IMR-90 (cell line): Measurements from ENCODE around the gene TBL3. TPM values are rescaled to one million over a fixed set of nuclear protein-coding genes. Genes with fewer than 3 reads are reported as not detected.

Source experiments
- ATAC-seq: fragments of 200-7000 bp; cut with Tn5 transposase; 2 replicates; pipeline ENCODE4 v1.9.1; 2020; ENCODE audit warnings: low read depth, mild to moderate bottlenecking, moderate library complexity
- BruUV-seq: library from RNA; stranded (reverse); fragments of 400-500 nt; replicated peaks from 2 replicates; lab custom pipeline; 2021; lab: Mats Ljungman, UMichigan
- CTCF ChIA-PET: fragments of 300-600 bp; formaldehyde crosslinking; extraction: SDS; loops from one replicate; lab custom pipeline; 2021; ENCODE audit warnings: antibody characterized with exemption; lab: Yijun Ruan, JAX
- POLR2A ChIA-PET: fragments of 300-600 bp; sonication (Branson Sonifier 250); formaldehyde crosslinking; loops from one replicate; lab custom pipeline; 2022; ENCODE audit warnings: antibody characterized with exemption; ENCODE audit not compliant: unreplicated experiment; lab: Charles Lee
- DNase-seq: peaks from one replicate; pipeline ENCODE4 v3.0.0; 2013
- H2AFZ ChIP-seq: replicated peaks from 2 replicates; pipeline ENCODE3; 2013; ENCODE audit warnings: low read length, mild to moderate bottlenecking; ENCODE audit not compliant: poor library complexity
- H2AK5ac ChIP-seq: 2 replicates; pipeline ENCODE4 v1.6.1; 2013; ENCODE audit warnings: low read depth, low read length, inconsistent platforms
- H2AK9ac ChIP-seq: replicated peaks from 2 replicates; pipeline ENCODE3; 2013; ENCODE audit warnings: mild to moderate bottlenecking, low read depth, low read length, moderate library complexity; ENCODE audit not compliant: poor library complexity
- H2BK120ac ChIP-seq: 2 replicates; pipeline ENCODE4 v1.6.1; 2013; ENCODE audit warnings: low read depth, low read length, inconsistent platforms
- H2BK15ac ChIP-seq: 3 replicates; pipeline ENCODE4 v1.6.1; 2013; ENCODE audit warnings: low read depth, low read length, inconsistent platforms
- H2BK20ac ChIP-seq: 2 replicates; pipeline ENCODE4 v1.6.1; 2013; ENCODE audit warnings: low read depth, mild to moderate bottlenecking, inconsistent platforms, low read length, moderate library complexity
- H2BK5ac ChIP-seq: 2 replicates; pipeline ENCODE4 v1.6.1; 2013; ENCODE audit warnings: mild to moderate bottlenecking, low read depth, low read length, inconsistent platforms; ENCODE audit not compliant: poor library complexity, severe bottlenecking
- H3K14ac ChIP-seq: replicated peaks from 2 replicates; pipeline ENCODE4 v1.6.1; 2013; ENCODE audit warnings: low read depth, low read length, inconsistent platforms
- H3K18ac ChIP-seq: 2 replicates; pipeline ENCODE4 v1.6.1; 2013; ENCODE audit warnings: low read depth, low read length, control low read depth
- H3K23ac ChIP-seq: 2 replicates; pipeline ENCODE4 v1.6.1; 2013; ENCODE audit warnings: low read depth, low read length, inconsistent platforms
- H3K27ac ChIP-seq: 2 replicates; pipeline ENCODE4 v1.5.1; 2013; ENCODE audit warnings: mild to moderate bottlenecking, control low read depth, low read length; ENCODE audit not compliant: insufficient read depth
- H3K27me3 ChIP-seq: 2 replicates; pipeline ENCODE4 v1.6.1; 2013; ENCODE audit warnings: low read length; ENCODE audit not compliant: control insufficient read depth, insufficient read depth
- H3K36me3 ChIP-seq: 2 replicates; pipeline ENCODE4 v1.6.1; 2013; ENCODE audit warnings: low read length, mixed read lengths; ENCODE audit not compliant: control insufficient read depth, insufficient read depth
- H3K4ac ChIP-seq: 2 replicates; pipeline ENCODE4 v1.6.1; 2013; ENCODE audit warnings: low read depth, low read length, inconsistent platforms
- H3K4me1 ChIP-seq: 2 replicates; pipeline ENCODE4 v1.6.1; 2013; ENCODE audit warnings: low read length, mixed read lengths; ENCODE audit not compliant: control insufficient read depth, insufficient read depth
- H3K4me2 ChIP-seq: 2 replicates; pipeline ENCODE4 v1.6.1; 2013; ENCODE audit warnings: low read depth, mild to moderate bottlenecking, control low read depth, low read length, moderate library complexity
- H3K4me3 ChIP-seq: 2 replicates; pipeline ENCODE4 v1.5.1; 2013; ENCODE audit warnings: low read depth, mild to moderate bottlenecking, control low read depth, low read length, moderate library complexity; ENCODE audit not compliant: insufficient read depth
- H3K56ac ChIP-seq: 2 replicates; pipeline ENCODE4 v1.6.1; 2013; ENCODE audit warnings: low read length, inconsistent platforms; ENCODE audit not compliant: insufficient read depth; ENCODE audit errors: extremely low read depth
- H3K79me1 ChIP-seq, 2 experiments: 2 replicates each; pipeline ENCODE4 v1.6.1; 2013; ENCODE audit warnings: low read length in 2 of 2, inconsistent platforms in 1 of 2, low read depth in 1 of 2
- H3K9ac ChIP-seq: 2 replicates; pipeline ENCODE4 v1.6.1; 2013; ENCODE audit warnings: low read depth, low read length, control low read depth
- H3K9me1 ChIP-seq: 2 replicates; pipeline ENCODE4 v1.6.1; 2013; ENCODE audit warnings: low read length, inconsistent platforms; ENCODE audit not compliant: insufficient read depth
- H3K9me3 ChIP-seq: 2 replicates; pipeline ENCODE4 v1.6.1; 2013; ENCODE audit warnings: low read length; ENCODE audit not compliant: control insufficient read depth, insufficient read depth
- H4K20me1 ChIP-seq: 2 replicates; pipeline ENCODE4 v1.6.1; 2013; ENCODE audit warnings: low read length, inconsistent platforms; ENCODE audit not compliant: insufficient read depth
- H4K5ac ChIP-seq: 2 replicates; pipeline ENCODE4 v1.6.1; 2013; ENCODE audit warnings: mild to moderate bottlenecking, low read depth, low read length, control low read depth
- H4K8ac ChIP-seq, 2 experiments: 2 replicates each; pipeline ENCODE4 v1.6.1; 2013; ENCODE audit warnings: low read depth in 2 of 2, low read length in 2 of 2, control low read depth in 1 of 2, inconsistent platforms in 1 of 2
- H4K91ac ChIP-seq: 2 replicates; pipeline ENCODE4 v1.6.1; 2013; ENCODE audit warnings: low read depth, low read length, inconsistent platforms; ENCODE audit not compliant: insufficient read depth
- BHLHE40 ChIP-seq: fragments of 150-350 bp; IDR thresholded peaks from 2 replicates; pipeline ENCODE4 v1.6.1; 2016; ENCODE audit warnings: mild to moderate bottlenecking, low read depth, low read length
- CEBPB ChIP-seq: IDR thresholded peaks from 2 replicates; pipeline ENCODE4 v1.6.1; 2012; ENCODE audit warnings: low read depth, low read length, improper control_type of control experiment
- CHD1 ChIP-seq: IDR thresholded peaks from 2 replicates; pipeline ENCODE4 v1.6.1; 2012; ENCODE audit warnings: low read depth, low read length, improper control_type of control experiment
- CTCF ChIP-seq: conservative IDR thresholded peaks from 2 replicates; pipeline ENCODE4 v1.5.1; 2012; ENCODE audit warnings: mild to moderate bottlenecking, low read depth, low read length, improper control_type of control experiment
- ELK1 ChIP-seq: fragments of 150-350 bp; IDR thresholded peaks from 2 replicates; pipeline ENCODE4 v1.6.1; 2016; ENCODE audit warnings: low read depth, mild to moderate bottlenecking, low read length, moderate library complexity, borderline replicate concordance
- FOS ChIP-seq: fragments of 150-350 bp; IDR thresholded peaks from 2 replicates; pipeline ENCODE4 v1.6.1; 2016; ENCODE audit warnings: low read depth, low read length
- MAFK ChIP-seq: IDR thresholded peaks from 2 replicates; pipeline ENCODE4 v1.6.1; 2012; ENCODE audit warnings: low read depth, low read length, improper control_type of control experiment
- MAZ ChIP-seq: IDR thresholded peaks from 2 replicates; pipeline ENCODE4 v1.6.1; 2012; ENCODE audit warnings: low read depth, mild to moderate bottlenecking, low read length, improper control_type of control experiment, moderate library complexity, borderline replicate concordance
- MXI1 ChIP-seq: IDR thresholded peaks from 2 replicates; pipeline ENCODE4 v1.6.1; 2012; ENCODE audit warnings: low read depth, mild to moderate bottlenecking, low read length, moderate library complexity, borderline replicate concordance
- NFE2L2 ChIP-seq: fragments of 150-350 bp; IDR thresholded peaks from 2 replicates; pipeline ENCODE4 v1.6.1; 2016; ENCODE audit warnings: low read depth, mild to moderate bottlenecking, low read length
- POLR2A ChIP-seq: IDR thresholded peaks from 2 replicates; pipeline ENCODE4 v1.6.1; 2012; ENCODE audit warnings: mild to moderate bottlenecking, low read depth, low read length
- RAD21 ChIP-seq: IDR thresholded peaks from 2 replicates; pipeline ENCODE4 v1.6.1; 2012; ENCODE audit warnings: low read length, improper control_type of control experiment
- RCOR1 ChIP-seq: IDR thresholded peaks from 2 replicates; pipeline ENCODE4 v1.6.1; 2012; ENCODE audit warnings: mild to moderate bottlenecking, low read length, improper control_type of control experiment; ENCODE audit not compliant: insufficient replicate concordance
- RFX5 ChIP-seq: IDR thresholded peaks from 2 replicates; pipeline ENCODE4 v1.8.0; 2012; ENCODE audit warnings: low read depth, mild to moderate bottlenecking, low read length, moderate library complexity
- SMC3 ChIP-seq: fragments of 150-350 bp; IDR thresholded peaks from 2 replicates; pipeline ENCODE4 v1.6.1; 2016; ENCODE audit warnings: low read depth, mild to moderate bottlenecking, antibody characterized with exemption, low read length, moderate library complexity
- USF2 ChIP-seq: fragments of 150-350 bp; IDR thresholded peaks from 2 replicates; pipeline ENCODE4 v1.6.1; 2017; ENCODE audit warnings: mild to moderate bottlenecking, antibody characterized with exemption, low read length, low read depth
- WGBS, 2 experiments: methylation state at CpG; one replicate each; pipeline versions ENCODE4 v1.1.5 to v1.1.7; 2013; ENCODE audit warnings: missing lambda C conversion rate in 2 of 2; ENCODE audit not compliant: insufficient read length in 1 of 2; ENCODE audit errors: extremely low coverage in 2 of 2; 5-methylcytosine and 5-hydroxymethylcytosine counted together
- dilution Hi-C: fragments of 300-500 bp; cut with HindIII; formaldehyde crosslinking; loops from one replicate; pipeline ENCODE4 v1.14.3; 2018; ENCODE audit warnings: low sequenced_read_pairs; ENCODE audit not compliant: unreplicated experiment
- in situ Hi-C: fragments of 300-500 bp; cut with MboI; formaldehyde crosslinking; loops from 3 replicates; pipeline ENCODE4 v1.14.3; 2019; ENCODE audit warnings: low sequenced_read_pairs, inconsistent platforms, mixed read lengths
- intact Hi-C: fragments of 100-400 bp; cut with micrococcal nuclease; formaldehyde crosslinking; loops from 2 replicates; pipeline ENCODE4 v1.10.0; 2022
- polyA plus RNA-seq, 3 experiments: library from polyadenylated mRNA; depleted of rRNA; stranded (reverse); fragments of >200 nt; gene quantifications; 2 replicates each; pipeline ENCODE4 v1.2.3, GENCODE V29; 2012; ENCODE audit warnings: low replicate concordance in 1 of 3
- total RNA-seq: library from RNA; depleted of rRNA; stranded (reverse); fragments of >200 nt; gene quantifications from 2 replicates; pipeline ENCODE4 v1.2.3, GENCODE V29; 2012

The TBL3 gene
- total and polyA plus RNA-seq, 2 of the 4 experiments (the other 2 are of a cell fraction) = 38.5 to 60.8 TPM

GRCh38 chr16:1950559-1950958 is 21.3 kb upstream of the TBL3 start:
- H3K27ac ChIP-seq = no peak overlapping the region
- H3K9me3 ChIP-seq = no peaks in the 10 kb centered on the region
- no peaks in the 10 kb centered on the region; the same call in 1 of the 2 replicates for H3K27me3 ChIP-seq
- no peak overlapping the region for H3K56ac ChIP-seq
- dilution Hi-C loops = no loop called here
- H2BK20ac ChIP-seq = no peak overlapping the region
- no peak overlapping the region for H2BK15ac ChIP-seq
- no peak overlapping the region for H4K8ac ChIP-seq
- no peaks in the 10 kb centered on the region for H3K4me1 ChIP-seq
- H3K18ac ChIP-seq = no peak overlapping the region
- intact Hi-C loops = no loop called here
- H3K23ac ChIP-seq = no peak overlapping the region
- DNase-seq = no peak
- H2BK5ac ChIP-seq = no peak overlapping the region
- TF ChIP-seq ELK1 (no peak), RFX5 (no peak), FOS (no peak), MAFK (no peak), NFE2L2 (no peak), USF2 (no peak), BHLHE40 (no peak), MXI1 (no peak), POLR2A (no peak), CTCF (no peak), RCOR1 (no peak), CHD1 (no peak), MAZ (no peak), RAD21 (no peak), SMC3 (no peak), CEBPB (no peak)
- H3K79me1 ChIP-seq = no peaks in the 10 kb centered on the region
- H2BK120ac ChIP-seq = no peak overlapping the region
- in situ Hi-C loops = no loop called here
- ChIA-PET CTCF (no interaction called here), POLR2A (interaction anchor here (1.0 kb wide), 1 partner anchor 14 kb away, joined by 3 read pairs; the partner anchor contains the start of gene RPS2)
- H4K91ac ChIP-seq = no peak overlapping the region
- no peak for ATAC-seq
- H2AK5ac ChIP-seq = no peak overlapping the region
- BruUV-seq = no TSS peak
- no peaks in the 10 kb centered on the region for H3K9me1 ChIP-seq
- no peaks in the 10 kb centered on the region for H4K20me1 ChIP-seq
- H3K9ac ChIP-seq = no peak overlapping the region
- WGBS, 2 experiments = 70% methylated on average over 9 of the region's 19 CpGs; no CpG with 5 or more reads in 1 of the 2 experiments
- H3K4me2 ChIP-seq = no peak overlapping the region
- no peak overlapping the region for H3K4me3 ChIP-seq
- H3K36me3 ChIP-seq = no peaks in the 10 kb centered on the region
- H2AFZ ChIP-seq = no peak overlapping the region
- no peak overlapping the region for H4K5ac ChIP-seq
- no peak overlapping the region for H2AK9ac ChIP-seq
- no peak overlapping the region for H3K14ac ChIP-seq
- no peak overlapping the region for H3K4ac ChIP-seq
